Measurements from ENCODE around the gene DDN.

The DDN gene

GRCh38 chr12:48999371-49000131, at the start of gene DDN:
Gene DDN, minus strand, starts transcription at chr12:48999375. Its CDS starts 88 bp downstream, at chr12:48999287.
- DNase-seq (ENCODE audit: low read depth in 2 of 2): no peak

- no peak for DNase-seq (ENCODE audit: low read depth in 2 of 2)
Measured at GRCh38 chr12:49048953-49049352, 49.8 kb upstream of the DDN start.

GRCh38 chr12:49046129-49046895, 47.1 kb upstream of the DDN start:
- no peak for DNase-seq (ENCODE audit: low read depth in 2 of 2)

- DNase-seq (ENCODE audit: low read depth in 2 of 2): no peak
Measured at GRCh38 chr12:49044660-49045059, 45.5 kb upstream of the DDN start.

GRCh38 chr12:49043856-49044258, 44.7 kb upstream of the DDN start:
- peak; percentile 43 to 76 for DNase-seq (ENCODE audit: low read depth in 2 of 2)

- no peak for DNase-seq (ENCODE audit: low read depth in 2 of 2)
Measured at GRCh38 chr12:49043241-49043640, 44.1 kb upstream of the DDN start.

- DNase-seq (ENCODE audit: low read depth in 2 of 2): no peak
Measured at GRCh38 chr12:49041881-49042484, 42.8 kb upstream of the DDN start.

GRCh38 chr12:49041036-49041880, 42.1 kb upstream of the DDN start:
- DNase-seq (ENCODE audit: low read depth in 2 of 2): no peak

GRCh38 chr12:49040364-49040855, 41.2 kb upstream of the DDN start:
- DNase-seq (ENCODE audit: low read depth in 2 of 2): no peak

- DNase-seq (ENCODE audit: low read depth in 2 of 2): no peak
Measured at GRCh38 chr12:49039421-49040363, 40.5 kb upstream of the DDN start.

- no peak for DNase-seq (ENCODE audit: low read depth in 2 of 2)
Measured at GRCh38 chr12:49038291-49038955, 39.2 kb upstream of the DDN start.

GRCh38 chr12:49037947-49038237, 38.7 kb upstream of the DDN start:
- no peak for DNase-seq (ENCODE audit: low read depth in 2 of 2)

GRCh38 chr12:49037111-49037946, 38.2 kb upstream of the DDN start:
- DNase-seq (ENCODE audit: low read depth in 2 of 2): no peak

GRCh38 chr12:49036029-49036428, 36.9 kb upstream of the DDN start:
- no peak for DNase-seq (ENCODE audit: low read depth in 2 of 2)

GRCh38 chr12:49034286-49034622, 35.1 kb upstream of the DDN start:
- DNase-seq (ENCODE audit: low read depth in 2 of 2): no peak

GRCh38 chr12:49033611-49034285, 34.6 kb upstream of the DDN start:
- DNase-seq (ENCODE audit: low read depth in 2 of 2): no peak

- no peak for DNase-seq (ENCODE audit: low read depth in 2 of 2)
Measured at GRCh38 chr12:49032679-49033447, 33.7 kb upstream of the DDN start.

- DNase-seq (ENCODE audit: low read depth in 2 of 2): no peak
Measured at GRCh38 chr12:49032276-49032675, 33.1 kb upstream of the DDN start.

Measured in stimulated activated CD4-positive, alpha-beta T cell treated with anti-CD3 and anti-CD28 coated beads, Interleukin-12 subunit alpha, Interleukin-12 subunit beta, amount 100 ng/mL, for 24 hours (primary cell).